OCI-LY3 (cell line): ENCODE measurements around the gene DEXI.

Source experiments
- H2AFZ ChIP-seq: fragments of 200-600, 300-600 bp; shearing (Covaris generic); 2 replicates; pipeline ENCODE4 v1.6.0; 2014; ENCODE audit warnings: antibody characterized with exemption, low read depth, low read length
- H3K27ac ChIP-seq: fragments of 200-600, 300-600 bp; sonication (generic); 2 replicates; pipeline ENCODE4 v1.5.1; 2014; ENCODE audit warnings: mild to moderate bottlenecking, low read length, moderate library complexity, mixed read lengths
- H3K27me3 ChIP-seq: fragments of 200-600, 300-600 bp; sonication (generic); 2 replicates; pipeline ENCODE4 v1.6.1; 2014; ENCODE audit warnings: low read depth, low read length, mixed read lengths
- H3K36me3 ChIP-seq: fragments of 200-600, 300-600 bp; sonication (generic); replicated peaks from 2 replicates; pipeline ENCODE3; 2014; ENCODE audit warnings: low read depth, low read length, mixed read lengths
- H3K4me1 ChIP-seq: fragments of 300-600, 200-600 bp; sonication (generic); 2 replicates; pipeline ENCODE4 v1.6.1; 2014; ENCODE audit warnings: low read length, mixed read lengths
- H3K4me2 ChIP-seq: fragments of 200-600, 300-600 bp; sonication (generic); 2 replicates; pipeline ENCODE4 v1.6.1; 2014; ENCODE audit warnings: low read length, mixed read lengths
- H3K4me3 ChIP-seq: fragments of 300-600, 200-600 bp; sonication (generic); 2 replicates; pipeline ENCODE4 v1.5.1; 2014; ENCODE audit warnings: antibody characterized with exemption, mild to moderate bottlenecking, low read length, moderate library complexity
- H3K79me2 ChIP-seq: fragments of 300-600, 200-600 bp; shearing (Covaris generic); 2 replicates; pipeline ENCODE4 v1.6.1; 2014; ENCODE audit warnings: mild to moderate bottlenecking, low read length, mixed read lengths
- H3K9ac ChIP-seq: fragments of 300-600, 200-600 bp; shearing (Covaris generic); 2 replicates; pipeline ENCODE4 v1.6.0; 2014; ENCODE audit warnings: mild to moderate bottlenecking, low read length, moderate library complexity
- H3K9me3 ChIP-seq: fragments of 200-600, 300-600 bp; shearing (Covaris generic); 2 replicates; pipeline ENCODE4 v1.6.1; 2014; ENCODE audit warnings: low read length, mixed read lengths; ENCODE audit not compliant: insufficient read depth
- H4K20me1 ChIP-seq: fragments of 200-600, 300-600 bp; sonication (generic); 2 replicates; pipeline ENCODE4 v1.6.1; 2016; ENCODE audit warnings: low read length, mixed read lengths; ENCODE audit not compliant: insufficient read depth
- EZH2phosphoT487 ChIP-seq: fragments of 200-600 bp; shearing (Covaris generic); IDR thresholded peaks from 2 replicates; pipeline ENCODE4 v1.6.1; 2018; ENCODE audit warnings: antibody characterized with exemption, mixed run types, low read depth
- TF ChIP-seq, protein P1 (sequence below): fragments of 200-600, 300-600 bp; sonication (generic); IDR thresholded peaks from 2 replicates; pipeline ENCODE4 v1.5.1; 2014; ENCODE audit warnings: antibody characterized with exemption, low read length, low read depth

DEXI gene

DNA sequence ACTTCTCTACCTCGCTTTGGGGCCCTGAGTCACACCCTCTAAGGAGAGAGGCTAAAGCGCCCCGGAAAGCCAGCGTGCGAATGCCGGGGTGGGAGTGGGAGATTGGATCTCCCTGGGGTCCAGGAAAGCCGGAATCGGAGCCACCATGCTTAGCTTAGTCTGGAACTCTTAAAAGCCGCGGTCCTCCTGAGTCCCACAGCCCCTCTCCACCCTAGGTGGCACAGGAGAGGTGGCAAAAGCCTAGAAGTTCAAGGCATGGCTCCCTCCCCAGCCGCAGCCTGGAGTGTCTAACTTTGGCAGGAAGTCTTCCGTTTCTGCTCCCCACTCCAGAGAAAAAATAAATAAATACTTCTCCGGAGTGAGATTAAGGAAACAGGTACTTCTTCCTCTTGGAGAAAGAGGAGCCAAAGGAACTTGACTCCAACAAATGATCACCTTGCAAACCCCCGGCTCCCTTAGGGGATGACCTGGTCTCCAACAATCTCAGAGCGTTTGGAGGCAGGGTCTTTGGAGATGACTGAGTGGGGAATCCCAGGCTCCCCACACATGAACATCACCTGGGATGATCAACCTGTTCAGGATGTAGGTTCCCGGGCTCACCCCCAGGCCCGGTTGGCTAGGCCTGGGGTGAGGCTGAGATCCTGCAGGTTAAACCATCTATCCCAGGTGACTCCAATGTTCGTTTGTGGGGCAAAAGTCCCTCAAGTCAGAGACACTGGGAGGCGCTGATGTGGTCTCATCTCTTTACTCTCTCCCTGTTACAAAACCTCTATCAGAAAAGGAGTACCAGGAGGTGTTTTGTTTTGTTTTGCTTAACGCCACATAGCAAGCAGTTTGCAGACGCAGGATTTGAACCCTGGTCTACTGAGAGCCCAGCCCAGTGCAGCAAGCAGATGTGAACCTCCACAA lies 62.3 kb downstream of the DEXI start:
- no peaks in the 10 kb centered on the region for H3K27me3 ChIP-seq
- no peaks in the 10 kb centered on the region for H3K9me3 ChIP-seq
- peaks cover 68% of the 10 kb centered on the region for H4K20me1 ChIP-seq
- peaks cover 65% of the 10 kb centered on the region for H3K4me1 ChIP-seq
- peak overlapping the region; percentile 95 for H3K27ac ChIP-seq
- peak overlapping the region; percentile 100 for H3K9ac ChIP-seq
- H3K4me2 ChIP-seq = peak overlapping the region; percentile 84
- peaks cover 90% of the 10 kb centered on the region for H3K79me2 ChIP-seq
- peak overlapping the region; percentile 96 for H3K4me3 ChIP-seq
- TF ChIP-seq EZH2phosphoT487 = no peak
- TF ChIP-seq, protein P1, sequence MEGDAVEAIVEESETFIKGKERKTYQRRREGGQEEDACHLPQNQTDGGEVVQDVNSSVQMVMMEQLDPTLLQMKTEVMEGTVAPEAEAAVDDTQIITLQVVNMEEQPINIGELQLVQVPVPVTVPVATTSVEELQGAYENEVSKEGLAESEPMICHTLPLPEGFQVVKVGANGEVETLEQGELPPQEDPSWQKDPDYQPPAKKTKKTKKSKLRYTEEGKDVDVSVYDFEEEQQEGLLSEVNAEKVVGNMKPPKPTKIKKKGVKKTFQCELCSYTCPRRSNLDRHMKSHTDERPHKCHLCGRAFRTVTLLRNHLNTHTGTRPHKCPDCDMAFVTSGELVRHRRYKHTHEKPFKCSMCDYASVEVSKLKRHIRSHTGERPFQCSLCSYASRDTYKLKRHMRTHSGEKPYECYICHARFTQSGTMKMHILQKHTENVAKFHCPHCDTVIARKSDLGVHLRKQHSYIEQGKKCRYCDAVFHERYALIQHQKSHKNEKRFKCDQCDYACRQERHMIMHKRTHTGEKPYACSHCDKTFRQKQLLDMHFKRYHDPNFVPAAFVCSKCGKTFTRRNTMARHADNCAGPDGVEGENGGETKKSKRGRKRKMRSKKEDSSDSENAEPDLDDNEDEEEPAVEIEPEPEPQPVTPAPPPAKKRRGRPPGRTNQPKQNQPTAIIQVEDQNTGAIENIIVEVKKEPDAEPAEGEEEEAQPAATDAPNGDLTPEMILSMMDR = no peak; the same call in 1 of the 2 replicates
- H2AFZ ChIP-seq = no peak overlapping the region
- peaks cover 73% of the 10 kb centered on the region for H3K36me3 ChIP-seq
